K562 (cell line): ENCODE measurements around the gene MITF. TPM values are rescaled to one million over a fixed set of nuclear protein-coding genes. Genes with fewer than 3 reads are reported as not detected.

Experiments
- ATAC-seq: fragments of 200-7000 bp; cut with Tn5 transposase; 3 replicates; pipeline ENCODE4 v1.9.1; 2020; ENCODE audit warnings: moderate library complexity
- BruUV-seq: library from RNA; stranded (reverse); fragments of 400-500 nt; replicated peaks from 2 replicates; lab custom pipeline; 2021; lab: Mats Ljungman, UMichigan
- CTCF ChIA-PET: fragments of 300-600 bp; formaldehyde crosslinking; extraction: SDS; loops from one replicate; lab custom pipeline; 2021; ENCODE audit warnings: low intra/inter-chr PET ratio; lab: Yijun Ruan, JAX
- POLR2A ChIA-PET: fragments of 300-600, 350-650 bp; sonication (Branson Sonifier 250); formaldehyde crosslinking; extraction: SDS; loops from one replicate; lab custom pipeline; 2021; ENCODE audit warnings: antibody characterized with exemption, inconsistent platforms; lab: Yijun Ruan, JAX
- DNase-seq, 4 experiments: peaks; one replicate each; pipeline versions ENCODE4 v3.0.0 to v3.0.0-alpha.2; 2011 to 2018; ENCODE audit warnings: low spot score in 3 of 4, mixed read lengths in 3 of 4; ENCODE audit errors: extremely low read depth in 1 of 4
- FAIRE-seq: peaks from 2 replicates; lab custom pipeline; 2011; peaks lifted over from hg19 to GRCh38; lab: Jason Lieb, UNC
- H2AFZ ChIP-seq: 2 replicates; pipeline ENCODE4 v1.6.0; 2011; ENCODE audit warnings: low read depth, low read length, control low read depth, inconsistent platforms
- H3K27ac ChIP-seq: fragments of 200-600 bp; 3 replicates; pipeline ENCODE4 v1.8.0; 2011; ENCODE audit warnings: low read depth, mild to moderate bottlenecking, control low read depth, inconsistent platforms, low read length, moderate library complexity, mixed read lengths; ENCODE audit errors: extremely low read depth
- H3K27me3 ChIP-seq, 2 experiments: fragments of 300-600 bp in 1 of 2; 2 replicates in 1 of 2; 3 replicates in 1 of 2; pipeline versions ENCODE4 v1.6.0 to v1.8.0; 2011; ENCODE audit warnings: inconsistent platforms in 2 of 2, low read length in 2 of 2, mild to moderate bottlenecking in 1 of 2, mixed read lengths in 1 of 2, moderate library complexity in 1 of 2; ENCODE audit not compliant: control insufficient read depth in 2 of 2, insufficient read depth in 2 of 2
- H3K36me3 ChIP-seq: fragments of 300-600 bp; 3 replicates; pipeline ENCODE4 v1.8.0; 2011; ENCODE audit warnings: mild to moderate bottlenecking, low read length, inconsistent platforms; ENCODE audit not compliant: control insufficient read depth, insufficient read depth
- H3K4me1 ChIP-seq, 2 experiments: fragments of 200-600 bp in 1 of 2; replicated peaks in 1 of 2; 2 replicates in 1 of 2; 3 replicates in 1 of 2; pipeline versions ENCODE4 v1.5.1 to v1.8.0; 2011; ENCODE audit warnings: inconsistent platforms in 2 of 2, low read length in 2 of 2, mild to moderate bottlenecking in 1 of 2, mixed read lengths in 1 of 2, moderate library complexity in 1 of 2; ENCODE audit not compliant: control insufficient read depth in 2 of 2, insufficient read depth in 2 of 2
- H3K4me2 ChIP-seq: 2 replicates; pipeline ENCODE4 v1.6.1; 2011; ENCODE audit warnings: low read length, control low read depth, inconsistent platforms, mixed read lengths; ENCODE audit not compliant: insufficient read depth
- H3K4me3 ChIP-seq: fragments of 200-600 bp; sonication (generic), shearing (Covaris generic); 2 replicates; pipeline ENCODE4 v1.5.1; 2016; ENCODE audit warnings: control low read depth, inconsistent platforms
- H3K79me2 ChIP-seq: fragments of 200-600 bp; 3 replicates; pipeline ENCODE4 v1.8.0; 2011; ENCODE audit warnings: low read length, inconsistent platforms; ENCODE audit not compliant: control insufficient read depth, insufficient read depth
- H3K9ac ChIP-seq, 2 experiments: 2 replicates each; pipeline versions ENCODE4 v1.6.0 to v1.6.1; 2011; ENCODE audit warnings: low read depth in 2 of 2, low read length in 2 of 2, control low read depth in 1 of 2, inconsistent platforms in 1 of 2, mild to moderate bottlenecking in 1 of 2, mixed read lengths in 1 of 2; ENCODE audit not compliant: insufficient read depth in 1 of 2
- H3K9me1 ChIP-seq: one replicate; pipeline ENCODE4 v1.6.0; 2011; ENCODE audit warnings: inconsistent platforms, mild to moderate bottlenecking, low read length, moderate library complexity; ENCODE audit not compliant: control insufficient read depth, insufficient read depth
- H3K9me3 ChIP-seq: replicated peaks from 2 replicates; pipeline ENCODE4 v1.5.1; 2011; ENCODE audit warnings: low read depth, low read length, inconsistent platforms; ENCODE audit not compliant: control insufficient read depth, insufficient read depth
- H4K20me1 ChIP-seq: replicated peaks from 2 replicates; pipeline ENCODE4 v1.6.1; 2011; ENCODE audit warnings: low read length, inconsistent platforms, mixed read lengths; ENCODE audit not compliant: control insufficient read depth, insufficient read depth
- HLTF ChIP-seq: fragments of 450-650 bp; IDR thresholded peaks from 2 replicates; pipeline ENCODE4 v1.6.1; 2016
- MTF1 ChIP-seq: fragments of 250-450 bp; sonication (Bioruptor Pico); IDR thresholded peaks from 2 replicates; pipeline ENCODE4 v1.9.0; 2021; ENCODE audit warnings: moderate library complexity, mild to moderate bottlenecking, inconsistent platforms, borderline replicate concordance
- NONO ChIP-seq, 2 experiments: fragments of 200-400 bp in 1 of 2; fragments of 450-650 bp in 1 of 2; formaldehyde crosslinking in 1 of 2; IDR thresholded peaks; 2 replicates each; pipeline ENCODE4 v1.6.1; 2017; ENCODE audit warnings: low read depth in 2 of 2, mild to moderate bottlenecking in 2 of 2, moderate library complexity in 2 of 2, low read length in 1 of 2
- NRF1 ChIP-seq, 2 experiments: fragments of 450-650 bp; IDR thresholded peaks in 1 of 2; conservative IDR thresholded peaks in 1 of 2; 2 replicates each; pipeline ENCODE4 v1.6.1; 2014; ENCODE audit warnings: mild to moderate bottlenecking in 2 of 2
- POLR2AphosphoS5 ChIP-seq: IDR thresholded peaks from 2 replicates; pipeline ENCODE4 v1.6.1; 2011; ENCODE audit warnings: mild to moderate bottlenecking, low read depth, low read length, moderate library complexity; ENCODE audit not compliant: control insufficient read depth, insufficient read depth
- SPI1 ChIP-seq: IDR thresholded peaks from 2 replicates; pipeline ENCODE4 v1.6.1; 2011; ENCODE audit warnings: low read depth, low read length, control low read depth, borderline replicate concordance
- TOE1 ChIP-seq, 2 experiments: fragments of 450-650 bp in 1 of 2; sonication (generic) in 1 of 2; formaldehyde crosslinking in 1 of 2; IDR thresholded peaks; 2 replicates each; pipeline versions ENCODE4 v1.7.1 to v1.8.0; 2016 to 2022; ENCODE audit warnings: borderline replicate concordance in 2 of 2, mild to moderate bottlenecking in 2 of 2, antibody characterized with exemption in 1 of 2, inconsistent platforms in 1 of 2, low read depth in 1 of 2, missing genetic modification reagents in 1 of 2, moderate library complexity in 1 of 2
- TRIM28 ChIP-seq: fragments of 450-650 bp; IDR thresholded peaks from 2 replicates; pipeline ENCODE4 v1.6.1; 2017
- ZFX ChIP-seq: sonication (generic); formaldehyde crosslinking; IDR thresholded peaks from 2 replicates; pipeline ENCODE4 v1.8.0; 2022; ENCODE audit warnings: mild to moderate bottlenecking, missing genetic modification reagents, moderate library complexity
- ZNF77 ChIP-seq: fragments of 250-450 bp; sonication (Bioruptor Pico); IDR thresholded peaks from 2 replicates; pipeline ENCODE4 v1.5.0; 2020
- WGBS: fragments of 100-300 bp; shearing (Covaris generic); methylation state at CpG from one replicate; pipeline ENCODE4 v1.1.6; 2016; ENCODE audit warnings: low coverage, mixed read lengths; ENCODE audit not compliant: insufficient coverage; ENCODE audit errors: missing lambda C conversion rate; 5-methylcytosine and 5-hydroxymethylcytosine counted together
- in situ Hi-C: fragments of 300-500 bp; cut with MboI; formaldehyde crosslinking; loops from 4 replicates; pipeline ENCODE4 v1.15.0; 2018; ENCODE audit warnings: inconsistent platforms, mixed read lengths
- intact Hi-C: fragments of 100-400 bp; cut with micrococcal nuclease; formaldehyde crosslinking; loops from 2 replicates; pipeline ENCODE4 v1.14.2; 2022
- polyA plus RNA-seq, 8 experiments: library from polyadenylated mRNA; depleted of rRNA in 4 of 8; stranded (reverse) in 5 of 8; unstranded in 3 of 8; fragments of >200 nt; fragmentation: Nextera tagmentation in 2 of 8; fragmentation: Illumina TruSeq in 1 of 8; extraction: Ambion mirVana in 2 of 8; extraction: Trizol in 1 of 8; gene quantifications; 2 replicates each; pipeline versions ENCODE4 v1.2.1 to v1.2.3, GENCODE V29; 2011 to 2014; ENCODE audit warnings: inconsistent platforms in 1 of 8, missing spikeins in 1 of 8
- total RNA-seq, 7 experiments: library from RNA; depleted of rRNA in 6 of 7; stranded (reverse); fragments of >200 nt in 6 of 7; fragmentation: Illumina TruSeq in 2 of 7; extraction: Trizol in 2 of 7; gene quantifications; 2 replicates each; pipeline versions ENCODE4 v1.2.1 to v1.2.3, GENCODE V29; 2011 to 2021; ENCODE audit warnings: low replicate concordance in 1 of 7
- TF ChIP-seq, protein P1 (sequence below): IDR thresholded peaks from 2 replicates; pipeline ENCODE4 v1.6.1; 2011; ENCODE audit warnings: borderline replicate concordance, low read depth, mild to moderate bottlenecking, moderate library complexity, low read length; ENCODE audit not compliant: insufficient read depth, poor library complexity, severe bottlenecking
- TF ChIP-seq, protein P2 (sequence below): sonication (generic); formaldehyde crosslinking; IDR thresholded peaks from 2 replicates; pipeline ENCODE4 v1.8.1; 2023; ENCODE audit warnings: mild to moderate bottlenecking, missing genetic modification reagents, moderate library complexity
- TF ChIP-seq, protein P3 (sequence below): fragments of 150-350 bp; IDR thresholded peaks from 2 replicates; pipeline ENCODE4 v1.6.1; 2014; ENCODE audit warnings: low read depth, mild to moderate bottlenecking, low read length, borderline replicate concordance
- TF ChIP-seq, protein P4 (sequence below): fragments of 250-450 bp; sonication (Bioruptor Pico); IDR thresholded peaks from 2 replicates; pipeline ENCODE4 v1.4.0; 2020; ENCODE audit warnings: mild to moderate bottlenecking, moderate library complexity

The MITF gene
- total and polyA plus RNA-seq, 9 of the 15 experiments (the other 6 are each of a cell fraction or from before 2014, with no cell fraction given), result 5.6 to 14.9 (median 11.1) TPM

DNA sequence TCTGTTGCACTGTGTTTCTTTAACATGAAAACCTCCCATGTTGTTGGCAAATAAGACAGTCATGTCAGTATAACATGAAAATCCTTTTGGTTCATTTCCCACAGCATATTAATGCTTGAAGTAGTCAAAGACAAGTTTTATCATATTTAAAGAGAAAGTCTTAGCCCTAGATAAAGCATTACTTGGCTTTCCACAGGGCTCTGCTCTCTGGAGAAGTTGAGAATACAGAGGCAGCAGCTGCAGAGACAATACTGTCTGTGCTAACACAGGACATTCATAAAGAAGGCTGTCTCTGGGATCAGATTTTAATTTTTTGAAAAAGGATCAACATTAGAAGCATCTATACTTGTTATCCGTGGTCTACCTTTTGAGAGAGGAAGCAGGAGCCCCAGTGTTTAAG, 156.8 kb downstream of the MITF start:
- no peaks in the 10 kb centered on the region for H3K27me3 ChIP-seq
- no peaks in the 10 kb centered on the region for H3K9me3 ChIP-seq
- no peak for ATAC-seq
- no peak overlapping the region for H3K4me2 ChIP-seq
- ChIA-PET CTCF (no interaction called here), POLR2A (interaction anchor here (1.1 kb wide), 1 partner anchor 10 kb away, joined by 4 read pairs; no protein-coding TSS in a partner anchor)
- H4K20me1 ChIP-seq, result no peaks in the 10 kb centered on the region
- intact Hi-C loops, result no loop called here
- in situ Hi-C loops, result no loop called here
- 50% methylated on average over 1 of the region's 1 CpG for WGBS
- no peaks in the 10 kb centered on the region for H3K4me1 ChIP-seq
- no peak overlapping the region for H3K4me3 ChIP-seq
- no peak overlapping the region for H2AFZ ChIP-seq
- BruUV-seq, result no TSS peak
- H3K79me2 ChIP-seq, result no peaks in the 10 kb centered on the region; the same call in 2 of the 3 replicates
- no peak for FAIRE-seq
- no peak for DNase-seq
- H3K27ac ChIP-seq, result no peak overlapping the region
- H3K36me3 ChIP-seq, result no peaks in the 10 kb centered on the region
- no peaks in the 10 kb centered on the region for H3K9me1 ChIP-seq
- H3K9ac ChIP-seq, result no peak overlapping the region
- no peak for TF ChIP-seq ZNF77 (CRISPR knock-in tag)
- TF ChIP-seq, protein P1, sequence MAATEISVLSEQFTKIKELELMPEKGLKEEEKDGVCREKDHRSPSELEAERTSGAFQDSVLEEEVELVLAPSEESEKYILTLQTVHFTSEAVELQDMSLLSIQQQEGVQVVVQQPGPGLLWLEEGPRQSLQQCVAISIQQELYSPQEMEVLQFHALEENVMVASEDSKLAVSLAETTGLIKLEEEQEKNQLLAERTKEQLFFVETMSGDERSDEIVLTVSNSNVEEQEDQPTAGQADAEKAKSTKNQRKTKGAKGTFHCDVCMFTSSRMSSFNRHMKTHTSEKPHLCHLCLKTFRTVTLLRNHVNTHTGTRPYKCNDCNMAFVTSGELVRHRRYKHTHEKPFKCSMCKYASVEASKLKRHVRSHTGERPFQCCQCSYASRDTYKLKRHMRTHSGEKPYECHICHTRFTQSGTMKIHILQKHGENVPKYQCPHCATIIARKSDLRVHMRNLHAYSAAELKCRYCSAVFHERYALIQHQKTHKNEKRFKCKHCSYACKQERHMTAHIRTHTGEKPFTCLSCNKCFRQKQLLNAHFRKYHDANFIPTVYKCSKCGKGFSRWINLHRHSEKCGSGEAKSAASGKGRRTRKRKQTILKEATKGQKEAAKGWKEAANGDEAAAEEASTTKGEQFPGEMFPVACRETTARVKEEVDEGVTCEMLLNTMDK, result no peak
- TF ChIP-seq, protein P2, sequence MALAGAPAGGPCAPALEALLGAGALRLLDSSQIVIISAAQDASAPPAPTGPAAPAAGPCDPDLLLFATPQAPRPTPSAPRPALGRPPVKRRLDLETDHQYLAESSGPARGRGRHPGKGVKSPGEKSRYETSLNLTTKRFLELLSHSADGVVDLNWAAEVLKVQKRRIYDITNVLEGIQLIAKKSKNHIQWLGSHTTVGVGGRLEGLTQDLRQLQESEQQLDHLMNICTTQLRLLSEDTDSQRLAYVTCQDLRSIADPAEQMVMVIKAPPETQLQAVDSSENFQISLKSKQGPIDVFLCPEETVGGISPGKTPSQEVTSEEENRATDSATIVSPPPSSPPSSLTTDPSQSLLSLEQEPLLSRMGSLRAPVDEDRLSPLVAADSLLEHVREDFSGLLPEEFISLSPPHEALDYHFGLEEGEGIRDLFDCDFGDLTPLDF (CRISPR knock-in tag), result no peak
- TF ChIP-seq NRF1 (conservative IDR thresholded peaks at IDR 0.05 in 1 of 2, IDR thresholded peaks at IDR 0.05 in 1 of 2), result no peak
- TF ChIP-seq, protein P3, sequence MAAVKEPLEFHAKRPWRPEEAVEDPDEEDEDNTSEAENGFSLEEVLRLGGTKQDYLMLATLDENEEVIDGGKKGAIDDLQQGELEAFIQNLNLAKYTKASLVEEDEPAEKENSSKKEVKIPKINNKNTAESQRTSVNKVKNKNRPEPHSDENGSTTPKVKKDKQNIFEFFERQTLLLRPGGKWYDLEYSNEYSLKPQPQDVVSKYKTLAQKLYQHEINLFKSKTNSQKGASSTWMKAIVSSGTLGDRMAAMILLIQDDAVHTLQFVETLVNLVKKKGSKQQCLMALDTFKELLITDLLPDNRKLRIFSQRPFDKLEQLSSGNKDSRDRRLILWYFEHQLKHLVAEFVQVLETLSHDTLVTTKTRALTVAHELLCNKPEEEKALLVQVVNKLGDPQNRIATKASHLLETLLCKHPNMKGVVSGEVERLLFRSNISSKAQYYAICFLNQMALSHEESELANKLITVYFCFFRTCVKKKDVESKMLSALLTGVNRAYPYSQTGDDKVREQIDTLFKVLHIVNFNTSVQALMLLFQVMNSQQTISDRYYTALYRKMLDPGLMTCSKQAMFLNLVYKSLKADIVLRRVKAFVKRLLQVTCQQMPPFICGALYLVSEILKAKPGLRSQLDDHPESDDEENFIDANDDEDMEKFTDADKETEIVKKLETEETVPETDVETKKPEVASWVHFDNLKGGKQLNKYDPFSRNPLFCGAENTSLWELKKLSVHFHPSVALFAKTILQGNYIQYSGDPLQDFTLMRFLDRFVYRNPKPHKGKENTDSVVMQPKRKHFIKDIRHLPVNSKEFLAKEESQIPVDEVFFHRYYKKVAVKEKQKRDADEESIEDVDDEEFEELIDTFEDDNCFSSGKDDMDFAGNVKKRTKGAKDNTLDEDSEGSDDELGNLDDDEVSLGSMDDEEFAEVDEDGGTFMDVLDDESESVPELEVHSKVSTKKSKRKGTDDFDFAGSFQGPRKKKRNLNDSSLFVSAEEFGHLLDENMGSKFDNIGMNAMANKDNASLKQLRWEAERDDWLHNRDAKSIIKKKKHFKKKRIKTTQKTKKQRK, result no peak
- no peak for TF ChIP-seq TOE1 (IDR thresholded peaks at IDR 0.05; ENCODE audit: borderline replicate concordance)
- no peak for TF ChIP-seq TOE1 (CRISPR knock-in tag; IDR thresholded peaks at IDR 0.05; ENCODE audit: borderline replicate concordance, low read depth)
- TF ChIP-seq ZFX, result no peak
- TF ChIP-seq TRIM28, result no peak
- no peak for TF ChIP-seq NONO (IDR thresholded peaks at IDR 0.05; ENCODE audit: low read depth in 2 of 2, low read length in 1 of 2)
- TF ChIP-seq, protein P4, sequence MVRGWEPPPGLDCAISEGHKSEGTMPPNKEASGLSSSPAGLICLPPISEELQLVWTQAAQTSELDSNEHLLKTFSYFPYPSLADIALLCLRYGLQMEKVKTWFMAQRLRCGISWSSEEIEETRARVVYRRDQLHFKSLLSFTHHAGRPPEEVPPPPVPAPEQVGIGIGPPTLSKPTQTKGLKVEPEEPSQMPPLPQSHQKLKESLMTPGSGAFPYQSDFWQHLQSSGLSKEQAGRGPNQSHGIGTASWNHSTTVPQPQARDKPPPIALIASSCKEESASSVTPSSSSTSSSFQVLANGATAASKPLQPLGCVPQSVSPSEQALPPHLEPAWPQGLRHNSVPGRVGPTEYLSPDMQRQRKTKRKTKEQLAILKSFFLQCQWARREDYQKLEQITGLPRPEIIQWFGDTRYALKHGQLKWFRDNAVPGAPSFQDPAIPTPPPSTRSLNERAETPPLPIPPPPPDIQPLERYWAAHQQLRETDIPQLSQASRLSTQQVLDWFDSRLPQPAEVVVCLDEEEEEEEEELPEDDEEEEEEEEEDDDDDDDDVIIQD (CRISPR knock-in tag), result no peak
- no peak for TF ChIP-seq SPI1
- TF ChIP-seq HLTF, result no peak
- no peak for TF ChIP-seq POLR2AphosphoS5
- no peak for TF ChIP-seq MTF1 (CRISPR knock-in tag)
